Activated B cell treated with CpG ODN at 0.5 μM for 24 hours (primary cell): Measurements from ENCODE around the gene TAF1C. TPM values are rescaled to one million over a fixed set of nuclear protein-coding genes. Genes with fewer than 3 reads are reported as not detected.

Experiments used
- ATAC-seq: fragments of 200-7000 bp; cut with Tn5 transposase; one replicate; pipeline ENCODE4 v1.10.0; 2021; ENCODE audit warnings: low read depth, mild to moderate bottlenecking, moderate library complexity
- CTCF ChIA-PET: fragments of 350-600 bp; sonication (Branson Sonifier 250); formaldehyde crosslinking; loops from one replicate; lab custom pipeline; 2021; ENCODE audit warnings: antibody characterized with exemption; lab: Charles Lee
- POLR2A ChIA-PET: fragments of 350-600 bp; sonication (Branson Sonifier 250); formaldehyde crosslinking; loops from one replicate; lab custom pipeline; 2021; ENCODE audit warnings: antibody characterized with exemption; lab: Charles Lee
- DNase-seq: peaks from one replicate; pipeline ENCODE4 v3.0.0; 2022
- H3K27ac Mint-ChIP-seq: one replicate; pipeline ENCODE4 v1.8.0; 2020; ENCODE audit warnings: mixed read lengths
- H3K27me3 Mint-ChIP-seq: one replicate; pipeline ENCODE4 v1.8.0; 2021; ENCODE audit warnings: mixed read lengths
- H3K36me3 Mint-ChIP-seq: one replicate; pipeline ENCODE4 v1.8.0; 2021; ENCODE audit warnings: low read depth, mixed read lengths
- H3K4me1 Mint-ChIP-seq: one replicate; pipeline ENCODE4 v1.8.0; 2021; ENCODE audit warnings: mixed read lengths
- H3K4me3 Mint-ChIP-seq: one replicate; pipeline ENCODE4 v1.8.0; 2020; ENCODE audit warnings: mild to moderate bottlenecking, mixed read lengths
- H3K9me3 Mint-ChIP-seq: one replicate; pipeline ENCODE4 v1.8.0; 2020; ENCODE audit warnings: mixed read lengths
- CTCF ChIP-seq: fragments of 200-600 bp; IDR thresholded peaks from one replicate; pipeline ENCODE4 v1.8.0; 2022; ENCODE audit warnings: antibody characterized with exemption, mild to moderate bottlenecking
- intact Hi-C: fragments of 100-400 bp; cut with micrococcal nuclease; formaldehyde crosslinking; loops from one replicate; pipeline ENCODE4 v1.15.1; 2024
- total RNA-seq: library from RNA; stranded (reverse); gene quantifications from 2 replicates; pipeline ENCODE4 v1.2.3, GENCODE V29; 2022

TAF1C gene
- total RNA-seq, 1 donor from 2014 or later = 85.1 TPM

- Mint-ChIP-seq H3K36me3 (peaks cover 49% of the 10 kb centered on the region), H3K9me3 (no peaks in the 10 kb centered on the region), H3K27ac (no peak overlapping the region), H3K4me3 (peak overlapping the region; percentile 92), H3K4me1 (peaks cover 18% of the 10 kb centered on the region), H3K27me3 (no peaks in the 10 kb centered on the region)
- ChIA-PET POLR2A (no interaction called here), CTCF (no interaction called here)
- TF ChIP-seq CTCF = no peak
- ATAC-seq (no peak), DNase-seq (no peak)
- intact Hi-C loops = loop anchor here (5.0 to 10.0 kb wide), 4 partner anchors 290 to 843 kb away; partner anchors contain the start of genes KIAA0513 and MLYCD
These were observed 2.1 kb downstream of the TAF1C start for GRCh38 chr16:84184775-84185174.

GRCh38 chr16:84183911-84184591 lies 2.8 kb downstream of the TAF1C start:
- Mint-ChIP-seq H3K27ac (no peak overlapping the region), H3K9me3 (no peaks in the 10 kb centered on the region), H3K4me3 (no peak overlapping the region), H3K27me3 (no peaks in the 10 kb centered on the region), H3K4me1 (peaks cover 18% of the 10 kb centered on the region), H3K36me3 (peaks cover 52% of the 10 kb centered on the region)
- no peak for ATAC-seq
- ChIA-PET CTCF (no interaction called here), POLR2A (no interaction called here)
- intact Hi-C loops = loop anchor here (10.0 kb wide), 1 partner anchor 289 kb away; the partner anchor contains the start of gene MLYCD
- no peak for TF ChIP-seq CTCF
- DNase-seq = no peak

- DNase-seq (no peak), ATAC-seq (no peak)
- ChIA-PET CTCF (interaction anchor here (0.8 kb wide), 1 partner anchor 98 kb away, joined by 3 read pairs; no protein-coding TSS in a partner anchor), POLR2A (no interaction called here)
- Mint-ChIP-seq H3K36me3 (peaks cover 57% of the 10 kb centered on the region), H3K27ac (no peak overlapping the region), H3K27me3 (no peaks in the 10 kb centered on the region), H3K9me3 (no peaks in the 10 kb centered on the region), H3K4me1 (peaks cover 18% of the 10 kb centered on the region), H3K4me3 (no peak overlapping the region)
- no peak for TF ChIP-seq CTCF
- intact Hi-C loops = loop anchor here (10.0 kb wide), 1 partner anchor 289 kb away; the partner anchor contains the start of gene MLYCD
These were observed 3.3 kb downstream of the TAF1C start for GRCh38 chr16:84183572-84183875.

GRCh38 chr16:84182680-84183571 lies 3.9 kb downstream of the TAF1C start:
- POLR2A ChIA-PET = no interaction called here
- Mint-ChIP-seq H3K4me1 (peaks cover 18% of the 10 kb centered on the region), H3K4me3 (no peak overlapping the region), H3K27me3 (no peaks in the 10 kb centered on the region), H3K27ac (no peak overlapping the region), H3K9me3 (no peaks in the 10 kb centered on the region), H3K36me3 (peaks cover 63% of the 10 kb centered on the region)
- ATAC-seq = no peak
- no peak for DNase-seq
- no peak for TF ChIP-seq CTCF
- CTCF ChIA-PET = interaction anchor here (0.8 kb wide), 1 partner anchor 97 kb away, joined by 3 read pairs; no protein-coding TSS in a partner anchor
- intact Hi-C loops = loop anchor here (10.0 kb wide), 1 partner anchor 288 kb away; the partner anchor contains the start of gene MLYCD

GRCh38 chr16:84182104-84182503 lies 4.8 kb downstream of the TAF1C start:
- Mint-ChIP-seq H3K27me3 (no peaks in the 10 kb centered on the region), H3K9me3 (no peaks in the 10 kb centered on the region), H3K27ac (no peak overlapping the region), H3K36me3 (peaks cover 66% of the 10 kb centered on the region), H3K4me1 (peaks cover 18% of the 10 kb centered on the region), H3K4me3 (no peak overlapping the region)
- DNase-seq (no peak), ATAC-seq (no peak)
- POLR2A ChIA-PET = no interaction called here
- no peak for TF ChIP-seq CTCF
- CTCF ChIA-PET = no interaction called here
- intact Hi-C loops = loop anchor here (10.0 kb wide), 1 partner anchor 287 kb away; the partner anchor contains the start of gene MLYCD
